ENCODE data around the gene CCBE1.

Gene CCBE1

DNA sequence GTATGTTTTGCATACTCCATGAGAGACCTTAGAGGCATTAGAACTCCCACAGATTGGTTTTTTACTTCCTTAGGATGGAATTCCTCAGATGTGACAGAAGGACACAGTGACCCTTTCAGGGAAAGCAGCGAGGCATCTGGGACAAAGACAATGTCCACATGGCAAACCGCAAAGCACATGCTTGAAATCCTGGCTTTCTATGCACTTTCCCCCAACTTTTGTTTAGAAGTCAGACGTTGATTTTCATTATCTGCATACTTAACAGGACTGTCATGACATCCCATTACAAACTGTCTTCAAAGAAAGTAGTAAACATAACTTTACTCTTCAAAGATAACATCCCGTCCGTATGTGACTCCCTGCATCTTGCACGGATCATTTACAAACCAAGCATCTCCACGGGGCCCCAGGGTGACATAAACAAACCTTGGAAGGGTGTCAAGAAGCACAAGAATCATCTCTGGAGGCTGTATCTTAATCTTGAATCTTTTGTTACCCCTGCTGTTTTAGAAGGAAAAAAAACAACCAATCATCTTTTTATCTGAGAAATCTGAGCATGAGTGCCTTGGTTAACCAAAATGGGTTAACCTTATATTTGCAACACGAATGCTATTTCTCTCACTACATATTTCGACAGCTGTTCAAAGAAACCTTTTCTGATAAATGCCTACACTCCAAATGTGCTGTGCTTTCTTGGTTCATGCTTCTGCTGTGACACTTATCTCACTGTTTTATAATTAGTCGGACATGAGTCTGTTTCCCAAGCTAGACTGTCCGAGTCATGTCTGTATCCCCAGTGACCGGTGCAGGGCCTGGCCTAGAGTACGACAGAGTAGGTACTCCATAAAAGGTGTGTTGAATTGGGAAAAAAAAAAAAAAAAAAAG lies 90.8 kb downstream of the CCBE1 start:
- TF ChIP-seq POLR2AphosphoS5 (IDR thresholded peaks at IDR 0.05; ENCODE audit: low read depth, low read length) (no peak), POLR2A (IDR thresholded peaks at IDR 0.05; ENCODE audit: low read depth, low read length) (no peak), TAF1 (IDR thresholded peaks at IDR 0.05; ENCODE audit: borderline replicate concordance, low read depth, low read length) (no peak)
- DNase-seq (ENCODE audit: insufficient read length): no peak
- no peak for FAIRE-seq

GRCh38 chr18:59605633-59606192 lies 91.5 kb downstream of the CCBE1 start:
- DNase-seq (ENCODE audit: insufficient read length) (no peak), FAIRE-seq (no peak)
- TF ChIP-seq POLR2AphosphoS5 (IDR thresholded peaks at IDR 0.05; ENCODE audit: low read depth, low read length) (no peak), POLR2A (IDR thresholded peaks at IDR 0.05; ENCODE audit: low read depth, low read length) (no peak), TAF1 (IDR thresholded peaks at IDR 0.05; ENCODE audit: borderline replicate concordance, low read depth, low read length) (no peak)

GRCh38 chr18:59604877-59605276 lies 92.3 kb downstream of the CCBE1 start:
- no peak for DNase-seq (ENCODE audit: insufficient read length)
- TF ChIP-seq POLR2AphosphoS5 (IDR thresholded peaks at IDR 0.05; ENCODE audit: low read depth, low read length) (no peak), POLR2A (IDR thresholded peaks at IDR 0.05; ENCODE audit: low read depth, low read length) (no peak), TAF1 (IDR thresholded peaks at IDR 0.05; ENCODE audit: borderline replicate concordance, low read depth, low read length) (no peak)
- FAIRE-seq: no peak

DNA sequence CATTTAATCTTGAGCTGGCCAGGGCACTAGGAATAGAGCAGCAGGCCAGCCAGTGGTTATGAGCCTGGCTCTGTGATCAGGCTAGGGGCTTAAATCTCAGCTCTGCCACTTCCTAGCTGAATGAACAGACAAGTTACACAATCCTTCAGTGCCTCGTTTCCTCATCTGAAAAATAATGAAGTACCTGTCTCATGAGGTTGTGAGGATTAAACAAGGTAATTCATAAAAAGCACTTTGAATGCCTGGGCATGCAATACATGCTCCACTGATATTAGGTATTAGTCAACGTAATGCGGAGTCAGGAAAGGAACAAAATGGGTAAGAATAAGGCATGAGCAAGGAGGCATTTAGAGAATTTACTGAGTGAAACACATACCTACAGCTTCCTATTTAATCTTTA lies 100.2 kb downstream of the CCBE1 start:
- DNase-seq (ENCODE audit: insufficient read length) (no peak), FAIRE-seq (no peak)
- TF ChIP-seq POLR2AphosphoS5 (IDR thresholded peaks at IDR 0.05; ENCODE audit: low read depth, low read length): no peak
- no peak for TF ChIP-seq POLR2A (IDR thresholded peaks at IDR 0.05; ENCODE audit: low read depth, low read length)
- TF ChIP-seq TAF1 (IDR thresholded peaks at IDR 0.05; ENCODE audit: borderline replicate concordance, low read depth, low read length): no peak

- DNase-seq (ENCODE audit: insufficient read length) (no peak), FAIRE-seq (no peak)
- TF ChIP-seq TAF1 (IDR thresholded peaks at IDR 0.05; ENCODE audit: borderline replicate concordance, low read depth, low read length): no peak
- TF ChIP-seq POLR2A (IDR thresholded peaks at IDR 0.05; ENCODE audit: low read depth, low read length): no peak
- no peak for TF ChIP-seq POLR2AphosphoS5 (IDR thresholded peaks at IDR 0.05; ENCODE audit: low read depth, low read length)
Measured at GRCh38 chr18:59593291-59593717, 103.9 kb downstream of the CCBE1 start.

DNA sequence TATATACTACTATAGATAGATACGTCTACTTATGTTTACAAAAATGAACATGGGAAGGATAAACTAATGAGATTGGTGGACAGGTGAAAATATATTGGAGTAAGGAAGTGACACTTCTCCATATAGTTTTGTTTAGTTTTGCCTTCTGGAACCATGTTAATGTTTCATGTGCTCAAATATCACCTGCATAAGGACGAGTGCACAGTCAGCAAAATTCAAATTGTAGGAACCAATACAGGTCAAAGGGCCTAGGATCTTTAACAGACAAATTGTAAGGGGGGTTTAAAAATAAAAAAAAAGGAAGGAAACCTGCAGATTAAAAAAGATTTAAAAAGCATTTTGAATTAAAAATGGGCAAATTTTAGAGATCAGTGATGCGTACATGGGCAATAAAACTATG lies 104.6 kb downstream of the CCBE1 start:
- TF ChIP-seq TAF1 (IDR thresholded peaks at IDR 0.05; ENCODE audit: borderline replicate concordance, low read depth, low read length) (no peak), POLR2AphosphoS5 (IDR thresholded peaks at IDR 0.05; ENCODE audit: low read depth, low read length) (no peak), POLR2A (IDR thresholded peaks at IDR 0.05; ENCODE audit: low read depth, low read length) (no peak)
- DNase-seq (ENCODE audit: insufficient read length) (no peak), FAIRE-seq (no peak)

DNA sequence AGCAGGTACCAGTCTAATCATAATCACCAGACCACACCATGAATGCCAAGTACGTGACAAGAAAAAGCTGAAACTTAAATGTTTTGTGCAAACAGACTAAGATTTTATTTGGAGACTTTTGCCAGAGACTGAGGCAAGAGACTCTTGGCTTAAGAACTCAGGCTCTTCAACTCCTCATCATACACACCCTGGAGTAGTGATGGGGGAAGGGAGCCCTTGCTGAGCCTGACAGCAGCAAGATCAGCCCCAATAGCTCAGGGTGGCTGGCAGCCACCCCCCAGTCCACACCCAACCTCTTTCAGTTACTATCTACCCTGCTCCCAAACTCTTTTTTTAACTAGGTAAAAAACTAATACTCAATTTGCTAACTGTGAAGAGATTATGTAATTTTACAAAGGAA lies 114.8 kb downstream of the CCBE1 start:
- TF ChIP-seq POLR2A (IDR thresholded peaks at IDR 0.05; ENCODE audit: low read depth, low read length): no peak
- TF ChIP-seq POLR2AphosphoS5 (IDR thresholded peaks at IDR 0.05; ENCODE audit: low read depth, low read length): no peak
- TF ChIP-seq TAF1 (IDR thresholded peaks at IDR 0.05; ENCODE audit: borderline replicate concordance, low read depth, low read length): no peak
- FAIRE-seq (no peak), DNase-seq (ENCODE audit: insufficient read length) (no peak)

DNA sequence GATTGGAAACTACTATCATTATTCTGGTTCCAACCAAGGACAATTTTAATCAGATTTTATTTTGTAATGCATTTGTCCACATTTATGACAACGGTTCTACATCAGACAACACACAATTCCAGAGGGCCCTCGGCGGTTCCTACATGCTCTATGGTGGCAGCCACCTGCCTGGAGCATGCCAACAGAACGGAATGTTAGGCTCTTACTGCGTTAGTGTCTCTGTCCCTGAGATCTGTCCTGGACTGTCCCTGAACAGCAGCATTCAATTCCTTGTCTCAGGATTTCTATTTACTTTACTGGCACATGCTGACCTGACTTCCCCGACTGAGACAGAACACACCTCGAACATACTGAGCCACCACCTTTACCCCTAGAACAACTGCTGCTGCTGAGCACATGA lies 117.7 kb downstream of the CCBE1 start:
- FAIRE-seq: no peak
- DNase-seq (ENCODE audit: insufficient read length): no peak
- TF ChIP-seq POLR2A (IDR thresholded peaks at IDR 0.05; ENCODE audit: low read depth, low read length) (no peak), POLR2AphosphoS5 (IDR thresholded peaks at IDR 0.05; ENCODE audit: low read depth, low read length) (no peak), TAF1 (IDR thresholded peaks at IDR 0.05; ENCODE audit: borderline replicate concordance, low read depth, low read length) (no peak)

GRCh38 chr18:59577386-59577655 lies 119.9 kb downstream of the CCBE1 start:
- DNase-seq (ENCODE audit: insufficient read length): no peak
- TF ChIP-seq TAF1 (IDR thresholded peaks at IDR 0.05; ENCODE audit: borderline replicate concordance, low read depth, low read length): no peak
- no peak for TF ChIP-seq POLR2A (IDR thresholded peaks at IDR 0.05; ENCODE audit: low read depth, low read length)
- no peak for FAIRE-seq

- no peak for DNase-seq (ENCODE audit: insufficient read length)
- no peak for TF ChIP-seq POLR2A (IDR thresholded peaks at IDR 0.05; ENCODE audit: low read depth, low read length)
- TF ChIP-seq POLR2AphosphoS5 (IDR thresholded peaks at IDR 0.05; ENCODE audit: low read depth, low read length): no peak
- TF ChIP-seq TAF1 (IDR thresholded peaks at IDR 0.05; ENCODE audit: borderline replicate concordance, low read depth, low read length): no peak
- no peak for FAIRE-seq
Measured at GRCh38 chr18:59576541-59577385, 120.5 kb downstream of the CCBE1 start.

DNA sequence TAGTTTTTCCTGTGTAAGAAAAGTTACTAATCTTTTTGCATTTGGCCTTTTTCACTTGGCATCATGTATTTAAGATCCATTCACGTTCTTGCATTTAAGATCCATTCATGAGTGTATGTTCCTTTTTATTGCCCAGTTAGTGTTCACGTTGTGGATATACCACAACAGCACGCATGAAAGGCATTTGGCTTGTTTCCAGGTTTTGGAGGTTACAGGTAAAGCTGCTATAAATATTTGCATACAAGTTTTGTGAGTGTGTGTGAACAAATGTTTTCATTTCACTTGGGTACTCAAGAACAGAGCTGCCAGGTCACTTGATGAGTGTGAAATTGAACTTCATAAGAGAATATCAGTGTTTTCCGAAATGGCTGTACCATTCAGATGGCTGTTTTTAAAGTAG lies 121.2 kb downstream of the CCBE1 start:
- FAIRE-seq (no peak), DNase-seq (ENCODE audit: insufficient read length) (no peak)
- TF ChIP-seq POLR2AphosphoS5 (IDR thresholded peaks at IDR 0.05; ENCODE audit: low read depth, low read length) (no peak), POLR2A (IDR thresholded peaks at IDR 0.05; ENCODE audit: low read depth, low read length) (no peak), TAF1 (IDR thresholded peaks at IDR 0.05; ENCODE audit: borderline replicate concordance, low read depth, low read length) (no peak)

Measured in GM12892 (cell line).